GM21723 (cell line): ENCODE measurements around the gene ZFHX3.
A peak's percentile ranks its signal among the peaks of the same experiment; 100 is the strongest.

ENCODE experiments used
- ATAC-seq: cut with Tn5 transposase; IDR thresholded peaks from one replicate; pipeline ENCODE4 v1.9.1; 2021; ENCODE audit warnings: mild to moderate bottlenecking, moderate library complexity; ENCODE audit not compliant: unreplicated experiment

The ZFHX3 gene

GRCh38 chr16:73068541-73069401, 20.8 kb upstream of the ZFHX3 start:
- ATAC-seq, result no peak

- ATAC-seq, result no peak
Measured at GRCh38 chr16:73067671-73068540, 20.0 kb upstream of the ZFHX3 start.

GRCh38 chr16:73066927-73067670, 19.2 kb upstream of the ZFHX3 start:
- no peak for ATAC-seq

GRCh38 chr16:73066331-73066926, 18.5 kb upstream of the ZFHX3 start:
- no peak for ATAC-seq

GRCh38 chr16:73065632-73066330, 17.9 kb upstream of the ZFHX3 start:
- no peak for ATAC-seq

GRCh38 chr16:73064994-73065545, 17.1 kb upstream of the ZFHX3 start:
- ATAC-seq, result no peak

GRCh38 chr16:73064212-73064993, 16.5 kb upstream of the ZFHX3 start:
- ATAC-seq, result no peak

GRCh38 chr16:73063854-73064211, 15.9 kb upstream of the ZFHX3 start:
- no peak for ATAC-seq

- ATAC-seq, result no peak
Measured at GRCh38 chr16:73062743-73063733, 15.1 kb upstream of the ZFHX3 start.

GRCh38 chr16:73062001-73062616, 14.2 kb upstream of the ZFHX3 start:
- ATAC-seq, result no peak

- ATAC-seq, result no peak
Measured at GRCh38 chr16:73060892-73061490, 13.1 kb upstream of the ZFHX3 start.

GRCh38 chr16:73059779-73060615, 12.1 kb upstream of the ZFHX3 start:
- ATAC-seq, result no peak

GRCh38 chr16:73058616-73059409, 10.9 kb upstream of the ZFHX3 start:
- peak; percentile 38 for ATAC-seq

GRCh38 chr16:73058221-73058615, 10.3 kb upstream of the ZFHX3 start:
- peak; percentile 86 for ATAC-seq
